Endothelial cell (in vitro differentiated cells): ENCODE measurements around the gene LCE2A. TPM values are rescaled to one million over a fixed set of nuclear protein-coding genes. Genes with fewer than 3 reads are reported as not detected.

Experiments
- DNase-seq: peaks from one replicate; pipeline ENCODE4 v3.0.0; 2021; ENCODE audit warnings: low spot score
- H3K27ac Mint-ChIP-seq: one replicate; pipeline ENCODE4 v1.8.0; 2021; ENCODE audit warnings: mixed read lengths, inconsistent platforms; ENCODE audit not compliant: unreplicated experiment
- H3K27me3 Mint-ChIP-seq: one replicate; pipeline ENCODE4 v1.8.0; 2021; ENCODE audit warnings: mild to moderate bottlenecking, moderate library complexity, mixed read lengths, inconsistent platforms; ENCODE audit not compliant: unreplicated experiment
- H3K36me3 Mint-ChIP-seq: one replicate; pipeline ENCODE4 v1.8.0; 2021; ENCODE audit warnings: mild to moderate bottlenecking, low read depth, mixed read lengths, inconsistent platforms; ENCODE audit not compliant: unreplicated experiment
- H3K4me1 Mint-ChIP-seq: one replicate; pipeline ENCODE4 v1.8.0; 2021; ENCODE audit warnings: mild to moderate bottlenecking, mixed read lengths, inconsistent platforms; ENCODE audit not compliant: unreplicated experiment
- H3K4me3 Mint-ChIP-seq: one replicate; pipeline ENCODE4 v1.8.0; 2021; ENCODE audit warnings: mild to moderate bottlenecking, mixed read lengths, inconsistent platforms; ENCODE audit not compliant: unreplicated experiment
- H3K9me3 Mint-ChIP-seq: one replicate; pipeline ENCODE4 v1.8.0; 2021; ENCODE audit warnings: mixed read lengths, inconsistent platforms; ENCODE audit not compliant: unreplicated experiment
- CTCF ChIP-seq: fragments of 200-600 bp; sonication (generic); IDR thresholded peaks from one replicate; pipeline ENCODE4 v1.5.0; 2021; ENCODE audit warnings: antibody characterized with exemption; ENCODE audit not compliant: unreplicated experiment
- total RNA-seq: library from RNA; stranded (reverse); fragmentation: NEBNext Ultra II Directional; extraction: Animal tissue kit (Norgen Biotek cat#: 25700); gene quantifications from one replicate; pipeline ENCODE4 v1.2.1, GENCODE V29; 2021; ENCODE audit not compliant: unreplicated experiment

The LCE2A gene
- total RNA-seq, 1 donor from 2014 or later: not detected

DNA sequence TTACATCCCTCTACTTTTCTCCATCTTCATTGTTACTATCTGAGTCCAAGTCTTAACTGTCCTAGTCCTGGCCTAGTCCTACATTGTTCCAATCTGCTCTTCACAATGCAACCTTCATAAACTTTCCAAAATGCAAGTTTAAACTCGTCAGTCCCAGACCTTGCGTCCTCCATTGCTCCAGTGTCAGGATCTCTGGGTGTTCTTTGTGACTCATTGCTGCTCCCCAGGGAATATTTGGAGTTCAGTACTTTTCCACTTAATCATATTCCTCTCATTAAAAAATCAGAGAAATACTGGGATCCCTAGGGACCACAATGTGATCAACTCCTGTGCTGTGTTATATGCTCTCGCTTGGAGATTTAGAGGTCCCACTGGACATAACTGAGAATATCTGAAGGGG lies 41.7 kb downstream of the LCE2A start:
- no peak for DNase-seq
- Mint-ChIP-seq H3K27me3 (peaks cover 2% of the 10 kb centered on the region), H3K27ac (no peak overlapping the region), H3K4me1 (no peaks in the 10 kb centered on the region), H3K9me3 (no peaks in the 10 kb centered on the region), H3K4me3 (no peak overlapping the region), H3K36me3 (no peaks in the 10 kb centered on the region)
- TF ChIP-seq CTCF: no peak

- TF ChIP-seq CTCF: no peak
- no peak overlapping the region for H3K4me3 Mint-ChIP-seq
- no peaks in the 10 kb centered on the region for H3K4me1 Mint-ChIP-seq
- no peaks in the 10 kb centered on the region for H3K36me3 Mint-ChIP-seq
- peaks cover 2% of the 10 kb centered on the region for H3K27me3 Mint-ChIP-seq
- DNase-seq: no peak
- H3K27ac Mint-ChIP-seq: no peak overlapping the region
- no peaks in the 10 kb centered on the region for H3K9me3 Mint-ChIP-seq
Measured at GRCh38 chr1:152741656-152742055, 43.5 kb downstream of the LCE2A start.

- Mint-ChIP-seq H3K27ac (no peak overlapping the region), H3K36me3 (no peaks in the 10 kb centered on the region)
Measured at GRCh38 chr1:152743371-152744145, 45.4 kb downstream of the LCE2A start.

GRCh38 chr1:152745289-152745704 lies 47.2 kb downstream of the LCE2A start:
- Mint-ChIP-seq H3K4me3 (no peak overlapping the region), H3K4me1 (no peaks in the 10 kb centered on the region), H3K27ac (no peak overlapping the region), H3K27me3 (no peaks in the 10 kb centered on the region), H3K9me3 (no peaks in the 10 kb centered on the region), H3K36me3 (no peaks in the 10 kb centered on the region)
- no peak for DNase-seq
- no peak for TF ChIP-seq CTCF

More at GRCh38 chr1:152743371-152744145, 45.4 kb downstream of the LCE2A start:
- Mint-ChIP-seq H3K9me3 (no peaks in the 10 kb centered on the region), H3K4me1 (no peaks in the 10 kb centered on the region), H3K4me3 (no peak overlapping the region), H3K27me3 (no peaks in the 10 kb centered on the region)
- TF ChIP-seq CTCF: no peak
- DNase-seq: no peak

GRCh38 chr1:152745765-152746444 lies 47.8 kb downstream of the LCE2A start:
- no peak for TF ChIP-seq CTCF
- H3K9me3 Mint-ChIP-seq: no peaks in the 10 kb centered on the region
- no peaks in the 10 kb centered on the region for H3K4me1 Mint-ChIP-seq
- H3K4me3 Mint-ChIP-seq: no peak overlapping the region
- H3K36me3 Mint-ChIP-seq: no peaks in the 10 kb centered on the region
- no peaks in the 10 kb centered on the region for H3K27me3 Mint-ChIP-seq
- DNase-seq: no peak
- H3K27ac Mint-ChIP-seq: no peak overlapping the region
